Measurements from ENCODE around the gene PAMR1.

The PAMR1 gene

DNA sequence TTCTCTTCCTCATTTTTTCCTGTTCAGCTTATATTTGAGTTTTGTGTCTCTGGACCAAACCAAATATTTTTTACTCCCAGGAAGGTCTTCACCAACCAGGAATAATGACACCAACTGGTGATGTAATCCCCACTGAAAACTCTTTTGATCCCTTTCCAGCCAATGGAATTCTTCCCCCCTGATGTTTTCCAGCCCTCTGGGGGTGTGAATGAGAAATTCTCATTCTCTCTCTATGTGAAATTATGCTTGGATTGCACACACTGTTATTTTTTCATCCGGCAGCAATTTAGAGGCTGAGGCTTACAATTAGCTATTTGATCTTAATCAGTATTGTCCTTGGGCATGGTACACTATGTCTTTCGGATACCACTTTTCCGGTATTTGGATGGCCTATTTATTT, 66.6 kb downstream of the PAMR1 start:
- no peak for DNase-seq (ENCODE audit: low read depth, low spot score)

GRCh38 chr11:35454362-35454761, 71.1 kb downstream of the PAMR1 start:
- no peak for DNase-seq (ENCODE audit: low read depth, low spot score)

DNA sequence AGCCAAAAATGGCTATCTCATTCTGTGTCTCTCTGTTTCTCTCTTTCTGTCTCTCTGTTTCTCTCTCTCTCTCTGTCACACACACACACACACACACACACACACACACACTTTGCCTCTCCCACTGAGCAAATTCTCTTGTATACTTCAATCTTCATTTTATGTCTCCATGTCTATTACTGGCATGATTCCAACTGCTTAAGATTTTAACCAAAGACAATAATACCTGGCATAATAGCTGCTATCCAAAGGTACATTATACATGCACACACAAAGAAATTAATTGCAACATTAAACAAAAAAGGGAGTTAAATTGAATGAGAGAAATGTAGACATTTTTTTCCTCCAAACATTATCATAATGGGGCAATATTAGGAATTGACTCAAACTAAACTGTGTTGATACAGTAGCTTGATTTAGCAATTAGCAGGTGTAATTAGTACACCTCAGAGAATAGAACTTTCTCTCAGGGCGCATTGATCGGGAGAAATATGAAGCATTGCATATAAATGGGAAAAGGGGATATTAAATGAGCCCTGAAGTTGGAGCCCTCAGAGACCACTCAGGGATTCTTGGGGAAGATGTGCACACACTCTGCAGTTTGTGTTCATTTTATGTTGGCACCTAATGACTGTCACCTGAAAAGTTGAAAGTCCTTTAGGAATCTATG, 88.7 kb downstream of the PAMR1 start:
- no peak for DNase-seq (ENCODE audit: low read depth, low spot score)

DNA sequence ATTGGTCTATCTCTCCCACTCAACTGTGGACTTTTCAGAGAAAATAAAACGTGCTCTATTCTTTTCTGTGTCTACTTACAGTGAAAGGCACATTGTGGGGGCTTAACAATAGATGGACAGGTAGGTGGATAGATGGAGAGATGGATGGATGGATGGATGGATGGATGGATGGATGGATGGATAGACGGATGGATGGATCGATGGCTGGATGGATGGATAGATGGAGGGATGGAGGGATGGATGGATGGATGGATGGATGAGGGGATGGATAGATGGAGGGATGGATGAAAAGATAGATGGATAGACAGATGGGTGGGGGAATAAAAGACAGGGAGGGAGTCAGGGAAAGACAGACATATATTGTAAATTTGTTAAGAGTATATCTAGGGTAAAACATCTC, 91.8 kb downstream of the PAMR1 start:
- DNase-seq (ENCODE audit: low read depth, low spot score) = no peak

- no peak for DNase-seq (ENCODE audit: low read depth, low spot score)
Measured at GRCh38 chr11:35432464-35432863, 93.0 kb downstream of the PAMR1 start.

- DNase-seq (ENCODE audit: low read depth, low spot score) = peak; percentile 50
Measured at GRCh38 chr11:35427071-35427470, 98.3 kb downstream of the PAMR1 start.

DNA sequence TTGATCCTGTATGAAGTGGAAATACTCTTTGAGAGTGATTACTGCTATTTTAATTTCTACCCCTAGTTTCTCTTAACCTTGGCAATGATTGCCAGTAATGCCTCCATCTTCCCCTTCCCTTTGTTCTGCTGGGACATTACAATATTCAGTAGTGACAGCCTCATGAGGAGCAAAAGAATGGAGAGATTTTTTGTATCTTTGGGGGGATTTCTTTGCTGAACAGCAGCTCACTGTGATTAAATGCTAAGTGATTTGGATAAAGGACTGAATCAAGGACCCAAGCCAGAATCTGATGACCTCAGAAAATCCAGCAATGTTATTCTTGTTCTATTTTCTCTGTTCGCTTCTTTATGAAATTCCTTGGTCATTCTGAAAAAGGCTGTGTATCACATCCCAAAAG, 99.1 kb downstream of the PAMR1 start:
- no peak for DNase-seq (ENCODE audit: low read depth, low spot score)

GRCh38 chr11:35425603-35426212, 99.7 kb downstream of the PAMR1 start:
- no peak for DNase-seq (ENCODE audit: low read depth, low spot score)

- no peak for DNase-seq (ENCODE audit: low read depth, low spot score)
Measured at GRCh38 chr11:35424157-35424940, 101.1 kb downstream of the PAMR1 start.

DNA sequence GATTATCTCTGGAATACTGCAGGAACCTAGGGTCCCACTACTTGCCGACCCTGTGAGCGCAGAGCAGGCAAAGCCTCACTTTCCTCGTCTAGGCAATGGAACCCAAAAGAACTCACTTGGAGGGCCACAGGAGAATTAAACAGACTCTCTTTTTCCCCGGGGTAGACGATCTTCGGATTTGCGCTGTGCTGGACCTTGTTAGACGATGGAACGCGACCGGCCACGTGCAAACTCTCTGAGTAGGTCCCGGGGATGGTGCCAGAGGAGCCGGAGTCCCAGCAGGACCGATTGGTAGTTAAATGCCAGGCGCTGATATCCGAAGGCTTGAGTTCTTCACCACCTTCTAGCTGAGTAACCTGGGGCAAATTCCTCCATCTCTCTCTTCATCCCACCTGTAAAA, 105.0 kb downstream of the PAMR1 start:
- DNase-seq (ENCODE audit: low read depth, low spot score) = no peak

DNA sequence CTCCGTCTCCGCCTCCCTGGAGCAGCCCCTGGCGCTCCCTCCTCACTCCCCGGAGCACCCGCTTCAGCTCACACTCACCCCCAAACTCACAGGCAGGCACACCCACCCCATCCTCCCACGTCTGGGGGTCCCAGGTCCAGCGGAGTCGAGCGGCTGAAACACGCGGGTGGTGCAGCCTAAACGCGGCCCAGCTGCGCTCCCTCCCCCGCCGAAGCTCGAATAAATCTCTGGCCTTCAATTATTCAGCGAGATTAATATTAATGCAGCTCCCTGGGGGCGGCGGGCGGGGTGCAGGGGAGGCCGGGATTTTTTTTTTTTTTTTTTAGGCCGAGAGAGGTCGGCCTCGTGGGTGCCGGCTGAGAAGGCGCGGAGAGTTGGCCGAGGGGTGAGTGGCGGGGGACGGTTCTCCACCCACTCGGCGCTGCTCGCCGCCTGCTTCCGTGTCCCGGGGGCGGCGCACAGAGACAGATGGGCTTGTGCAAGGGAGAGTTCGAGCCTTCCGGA, 105.5 kb downstream of the PAMR1 start:
- no peak for DNase-seq (ENCODE audit: low read depth, low spot score)

GRCh38 chr11:35419184-35419829, 106.1 kb downstream of the PAMR1 start, which contains the start of gene SLC1A2:
SLC1A2 (minus strand) TSS chr11:35419558; CDS start chr11:35418966, 592 bp downstream.
- DNase-seq (ENCODE audit: low read depth, low spot score) = no peak

DNA sequence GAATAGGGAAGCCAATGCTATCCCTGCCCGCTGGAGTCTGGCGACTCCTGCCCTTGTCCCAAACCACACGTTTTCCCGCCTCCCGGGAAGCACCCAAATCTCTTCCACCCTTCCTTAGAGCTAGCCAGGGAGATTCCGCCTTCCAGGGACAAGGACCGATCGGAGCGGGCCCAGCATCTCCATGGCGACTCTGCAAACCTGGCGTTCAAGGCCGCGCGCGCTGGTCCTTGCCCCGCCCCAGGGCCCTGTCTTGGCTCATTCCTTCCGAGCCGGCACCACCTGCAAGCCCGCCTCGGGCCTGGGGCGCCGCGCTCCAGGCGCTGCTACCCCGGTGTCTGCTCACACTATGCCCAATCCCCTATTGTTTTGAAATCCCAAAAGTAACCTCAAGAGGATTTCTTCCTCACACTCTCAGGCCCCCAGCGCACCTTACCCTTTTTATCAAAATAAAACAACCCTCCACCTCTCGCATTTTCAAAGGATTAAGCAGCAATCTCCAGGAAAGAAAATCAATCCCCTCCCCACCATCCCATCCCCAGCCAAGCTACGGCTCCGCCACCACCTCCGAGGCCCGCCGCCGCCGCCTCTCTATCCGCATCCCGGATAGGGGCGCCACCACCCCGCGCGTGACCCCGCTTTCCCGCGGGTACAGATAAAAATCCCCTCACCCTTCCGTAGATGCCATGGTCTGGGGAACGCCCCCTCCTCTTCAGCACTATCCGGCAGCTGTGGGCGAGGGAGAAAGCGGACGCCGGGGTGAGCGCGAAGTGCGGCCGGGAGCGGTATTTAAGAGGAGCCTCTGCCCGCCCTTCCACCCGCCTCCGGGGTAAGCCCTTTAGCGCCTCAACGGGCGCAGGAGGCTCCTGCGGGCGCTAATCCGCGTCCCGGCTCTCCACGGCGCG, 106.9 kb downstream of the PAMR1 start:
- no peak for DNase-seq (ENCODE audit: low read depth, low spot score)

DNA sequence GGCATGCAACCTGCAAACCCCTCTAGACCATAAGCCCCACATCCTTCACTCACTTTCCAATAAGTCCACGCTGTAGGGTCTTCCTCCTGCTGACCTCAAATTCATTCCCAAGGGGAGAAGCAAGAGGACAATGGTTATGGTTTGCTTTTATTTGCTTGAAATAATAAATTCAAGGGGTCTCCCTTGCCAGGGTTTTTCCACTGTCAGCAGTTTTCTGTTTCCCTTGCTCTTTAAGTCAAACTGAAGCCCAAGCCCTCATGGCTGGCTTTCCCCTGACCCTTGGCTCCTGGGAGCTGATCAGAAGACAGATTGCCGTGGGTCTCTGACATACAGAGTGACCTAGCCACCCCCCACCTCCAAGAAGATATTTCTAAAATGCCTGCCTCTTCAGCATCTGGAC, 109.9 kb downstream of the PAMR1 start:
- DNase-seq (ENCODE audit: low read depth, low spot score) = no peak

DNA sequence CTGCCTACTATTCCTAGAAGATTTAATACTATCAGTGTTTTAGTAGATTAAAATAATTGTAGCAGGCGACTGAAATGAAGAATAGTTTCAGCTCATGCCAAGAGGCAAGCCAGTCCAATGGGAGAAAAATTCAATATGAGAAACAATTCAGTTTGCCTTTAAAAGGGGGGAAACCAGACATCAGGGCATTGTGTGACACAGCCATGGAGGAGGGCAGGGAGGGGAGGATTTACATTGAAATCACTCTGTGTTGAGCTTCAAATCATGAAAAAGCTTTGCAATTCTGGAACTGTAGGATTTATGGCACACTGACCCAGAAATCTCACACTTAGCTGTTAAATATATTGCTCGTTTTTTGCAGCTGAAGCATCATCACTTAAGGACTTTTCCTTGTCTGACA, 110.6 kb downstream of the PAMR1 start:
- no peak for DNase-seq (ENCODE audit: low read depth, low spot score)

GRCh38 chr11:35414311-35414710, 111.1 kb downstream of the PAMR1 start:
- DNase-seq (ENCODE audit: low read depth, low spot score) = no peak

- DNase-seq (ENCODE audit: low read depth, low spot score) = no peak
Measured at GRCh38 chr11:35413598-35413997, 111.8 kb downstream of the PAMR1 start.

- DNase-seq (ENCODE audit: low read depth, low spot score) = no peak
Measured at GRCh38 chr11:35412285-35412684, 113.1 kb downstream of the PAMR1 start.

GRCh38 chr11:35407041-35407440, 118.4 kb downstream of the PAMR1 start:
- DNase-seq (ENCODE audit: low read depth, low spot score) = no peak

DNA sequence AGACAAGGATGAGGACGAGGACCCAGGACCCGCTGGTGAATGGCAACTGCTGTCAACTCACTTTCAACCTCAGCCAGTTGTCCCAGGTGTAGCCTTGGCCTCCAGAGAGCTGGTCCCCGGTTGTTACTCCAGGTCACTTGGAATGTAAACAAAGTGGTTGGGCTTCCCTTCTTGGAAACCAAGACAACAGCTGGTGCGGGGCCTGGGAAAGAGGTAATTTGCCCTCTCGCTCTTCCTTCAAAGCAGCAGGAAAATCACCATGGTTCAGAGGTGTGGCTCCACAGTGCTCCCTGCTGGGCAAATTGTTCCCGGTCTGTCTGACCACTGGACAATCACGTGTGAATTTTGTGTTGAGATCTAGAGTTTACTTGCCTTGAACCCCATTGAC, 121.0 kb downstream of the PAMR1 start:
- DNase-seq (ENCODE audit: low read depth, low spot score) = no peak

DNA sequence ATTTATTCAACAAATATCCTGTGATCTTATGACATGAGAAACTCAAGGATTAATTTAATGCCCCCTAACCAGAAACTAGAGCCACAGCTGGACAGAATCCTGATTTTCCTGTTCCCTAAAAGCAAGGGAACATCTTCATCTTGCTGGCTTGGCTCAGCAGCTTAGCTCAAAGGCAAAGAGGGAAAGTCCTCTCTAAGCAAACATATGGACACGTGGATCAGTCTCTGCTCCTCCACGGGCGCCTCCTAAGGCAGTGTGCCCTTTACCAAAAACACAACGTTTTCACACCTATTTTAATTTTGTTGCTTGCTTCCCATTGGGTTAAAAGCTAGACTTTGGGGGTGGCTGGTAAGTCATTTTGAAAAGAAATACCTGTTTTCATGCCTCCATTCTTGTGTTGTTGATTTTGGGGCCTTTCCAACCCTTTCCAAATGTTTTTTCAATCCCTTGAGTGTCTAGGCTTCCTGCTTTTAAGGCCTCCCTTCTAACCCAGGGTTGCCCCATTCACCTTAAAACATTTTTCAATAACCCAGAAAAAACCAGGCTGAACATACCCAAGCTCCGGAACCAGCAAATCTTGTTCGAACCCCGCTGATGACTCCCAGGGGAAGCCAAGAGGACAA, 121.5 kb downstream of the PAMR1 start:
- no peak for DNase-seq (ENCODE audit: low read depth, low spot score)
